HepG2 (cell line): ENCODE measurements around the gene DPYD. TPM values are rescaled to one million over a fixed set of nuclear protein-coding genes. Genes with fewer than 3 reads are reported as not detected.

Source experiments
- ATAC-seq: fragments of 200-7000 bp; cut with Tn5 transposase; 3 replicates; pipeline ENCODE4 v1.9.1; 2020; ENCODE audit warnings: mild to moderate bottlenecking, moderate library complexity
- BruUV-seq: library from RNA; stranded (reverse); fragments of 400-500 nt; replicated peaks from 2 replicates; lab custom pipeline; 2021; lab: Mats Ljungman, UMichigan
- CTCF ChIA-PET: fragments of 300-600 bp; formaldehyde crosslinking; extraction: SDS; loops from one replicate; lab custom pipeline; 2021; ENCODE audit warnings: low total read pairs, inconsistent platforms, low intra/inter-chr PET ratio; lab: Yijun Ruan, JAX
- POLR2A ChIA-PET: fragments of 350-600 bp; sonication (Branson Sonifier 250); formaldehyde crosslinking; loops from one replicate; lab custom pipeline; 2020; ENCODE audit warnings: antibody characterized with exemption, inconsistent platforms; lab: Yijun Ruan, JAX
- DNase-seq: peaks from one replicate; pipeline ENCODE4 v3.0.0-alpha.2; 2015; ENCODE audit warnings: low spot score
- FAIRE-seq: peaks from 3 replicates; lab custom pipeline; 2011; peaks lifted over from hg19 to GRCh38; lab: Jason Lieb, UNC
- H2AFZ ChIP-seq: one replicate; pipeline ENCODE4 v1.6.1; 2011; ENCODE audit warnings: low read length, inconsistent platforms
- H3K27ac ChIP-seq: fragments of 300-600 bp; 3 replicates; pipeline ENCODE4 v1.8.0; 2011; ENCODE audit warnings: mixed run types, mild to moderate bottlenecking, mixed read lengths, low read length, inconsistent platforms; ENCODE audit not compliant: insufficient read depth; ENCODE audit errors: extremely low read length
- H3K27me3 ChIP-seq, 2 experiments: fragments of 200-600 bp in 1 of 2; 2 replicates in 1 of 2; 3 replicates in 1 of 2; pipeline versions ENCODE4 v1.6.0 to v1.8.0; 2011; ENCODE audit warnings: low read length in 2 of 2, mild to moderate bottlenecking in 2 of 2, moderate library complexity in 2 of 2, inconsistent platforms in 1 of 2; ENCODE audit not compliant: insufficient read depth in 2 of 2, control insufficient read depth in 1 of 2
- H3K36me3 ChIP-seq, 2 experiments: fragments of 200-600 bp in 1 of 2; replicated peaks in 1 of 2; 2 replicates in 1 of 2; 3 replicates in 1 of 2; pipeline versions ENCODE4 v1.5.1 to v1.8.0; 2011; ENCODE audit warnings: low read length in 2 of 2, inconsistent platforms in 1 of 2; ENCODE audit not compliant: insufficient read depth in 2 of 2, control insufficient read depth in 1 of 2
- H3K4me1 ChIP-seq: 2 replicates; pipeline ENCODE4 v1.5.1; 2012; ENCODE audit warnings: low read length, inconsistent platforms; ENCODE audit not compliant: insufficient read depth
- H3K4me2 ChIP-seq: 2 replicates; pipeline ENCODE4 v1.6.0; 2011; ENCODE audit warnings: low read depth, low read length, inconsistent platforms
- H3K4me3 ChIP-seq, 3 experiments: fragments of 200-600 bp in 1 of 3; sonication (generic), shearing (Covaris generic) in 1 of 3; replicated peaks in 1 of 3; 2 replicates each; pipeline ENCODE4 v1.5.1; 2011 to 2016; ENCODE audit warnings: low read length in 3 of 3, inconsistent platforms in 2 of 3, low read depth in 2 of 3, mild to moderate bottlenecking in 2 of 3, control low read depth in 1 of 3, mixed read lengths in 1 of 3; ENCODE audit not compliant: insufficient read depth in 1 of 3
- H3K79me2 ChIP-seq: one replicate; pipeline ENCODE4 v1.6.1; 2011; ENCODE audit warnings: low read length, inconsistent platforms; ENCODE audit not compliant: insufficient read depth
- H3K9ac ChIP-seq: 2 replicates; pipeline ENCODE4 v1.6.0; 2011; ENCODE audit warnings: mild to moderate bottlenecking, low read depth, low read length, inconsistent platforms; ENCODE audit not compliant: insufficient read depth
- H3K9me3 ChIP-seq: 2 replicates; pipeline ENCODE4 v1.5.1; 2012; ENCODE audit warnings: mild to moderate bottlenecking, low read length
- H4K20me1 ChIP-seq: 2 replicates; pipeline ENCODE4 v1.6.0; 2011; ENCODE audit warnings: inconsistent platforms, mild to moderate bottlenecking, low read length, moderate library complexity; ENCODE audit not compliant: insufficient read depth
- CEBPG ChIP-seq: IDR thresholded peaks from 2 replicates; pipeline ENCODE4 v1.6.1; 2016
- HOXA7 ChIP-seq: sonication (generic); formaldehyde crosslinking; IDR thresholded peaks from 2 replicates; pipeline ENCODE4 v1.8.1; 2022; ENCODE audit warnings: mild to moderate bottlenecking, missing genetic modification reagents, moderate library complexity
- IRF1 ChIP-seq: sonication (generic); formaldehyde crosslinking; IDR thresholded peaks from 2 replicates; pipeline ENCODE4 v1.4.0; 2020; ENCODE audit warnings: low read depth, mild to moderate bottlenecking, missing genetic modification reagents
- NFRKB ChIP-seq: fragments of 450-650 bp; IDR thresholded peaks from 2 replicates; pipeline ENCODE4 v1.6.1; 2017
- SRF ChIP-seq: IDR thresholded peaks from 2 replicates; pipeline ENCODE4 v1.6.1; 2011; ENCODE audit warnings: mild to moderate bottlenecking, low read depth, low read length, moderate library complexity
- ZNF629 ChIP-seq: sonication (generic); formaldehyde crosslinking; conservative IDR thresholded peaks from 2 replicates; pipeline ENCODE4 v1.5.0; 2020; ENCODE audit warnings: missing genetic modification reagents
- ZNF724P ChIP-seq: sonication (generic); formaldehyde crosslinking; IDR thresholded peaks from 2 replicates; pipeline ENCODE4 v1.8.0; 2022; ENCODE audit warnings: missing genetic modification reagents, borderline replicate concordance
- ZNF772 ChIP-seq: sonication (generic); formaldehyde crosslinking; IDR thresholded peaks from 2 replicates; pipeline ENCODE4 v1.5.0; 2020; ENCODE audit warnings: mild to moderate bottlenecking, missing genetic modification reagents
- WGBS: methylation state at CpG from one replicate; pipeline ENCODE4 v1.1.6; 2017; ENCODE audit warnings: low lambda C conversion rate; 5-methylcytosine and 5-hydroxymethylcytosine counted together
- in situ Hi-C: cut with HindIII; loops from 2 replicates; pipeline ENCODE4 v1.10.0; 2017; ENCODE audit warnings: low pct_unique_long_range_greater_than_20kb; ENCODE audit not compliant: extremely low pct_ligation_motif_present
- intact Hi-C: fragments of 100-400 bp; cut with micrococcal nuclease; formaldehyde crosslinking; loops from one replicate; pipeline ENCODE4 v1.10.0; 2022; ENCODE audit not compliant: unreplicated experiment
- polyA plus RNA-seq, 8 experiments: library from polyadenylated mRNA; depleted of rRNA in 3 of 8; stranded (reverse) in 7 of 8; unstranded in 1 of 8; fragments of >200 nt; fragmentation: Illumina TruSeq in 4 of 8; extraction: Trizol in 4 of 8; gene quantifications; 2 replicates each; pipeline versions ENCODE4 v1.2.1 to v1.2.3, GENCODE V29; 2011 to 2016; ENCODE audit warnings: low read depth in 4 of 8, missing spikeins in 1 of 8, mixed read lengths in 1 of 8; ENCODE audit not compliant: insufficient read depth in 1 of 8
- total RNA-seq, 5 experiments: library from RNA; depleted of rRNA; stranded (reverse); fragments of >200 nt; fragmentation: Illumina TruSeq; extraction: Trizol; gene quantifications; 2 replicates each; pipeline ENCODE4 v1.2.3, GENCODE V29; 2016; ENCODE audit warnings: low read depth in 1 of 5
- TF ChIP-seq, protein P1 (sequence below): IDR thresholded peaks from 2 replicates; pipeline ENCODE4 v1.6.1; 2016; ENCODE audit warnings: missing compliant biosample characterization, missing genetic modification reagents, borderline replicate concordance
- TF ChIP-seq, protein P2 (sequence below): sonication (generic); formaldehyde crosslinking; IDR thresholded peaks from 2 replicates; pipeline ENCODE4 v1.4.0; 2020; ENCODE audit warnings: missing genetic modification reagents

DPYD gene
- total and polyA plus RNA-seq, 2 of the 13 experiments (the other 11 are each of a cell fraction or from before 2014, with no cell fraction given), result 1.3 to 3.4 TPM

- no peak overlapping the region for H2AFZ ChIP-seq
- no peak for TF ChIP-seq ZNF772 (CRISPR knock-in tag)
- TF ChIP-seq HOXA7 (CRISPR knock-in tag), result no peak
- POLR2A ChIA-PET, result no interaction called here
- H4K20me1 ChIP-seq, result no peaks in the 10 kb centered on the region
- intact Hi-C loops, result no loop called here
- no peak for FAIRE-seq
- H3K4me1 ChIP-seq, result no peaks in the 10 kb centered on the region
- H3K27me3 ChIP-seq, result no peaks in the 10 kb centered on the region
- H3K9ac ChIP-seq, result no peak overlapping the region
- ATAC-seq, result no peak
- CTCF ChIA-PET, result no interaction called here
- in situ Hi-C loops, result no loop called here
- H3K36me3 ChIP-seq, result no peaks in the 10 kb centered on the region
- no peaks in the 10 kb centered on the region for H3K9me3 ChIP-seq
- no peak overlapping the region for H3K27ac ChIP-seq
- no peak overlapping the region for H3K4me3 ChIP-seq
- H3K79me2 ChIP-seq, result no peaks in the 10 kb centered on the region
- H3K4me2 ChIP-seq, result no peak overlapping the region
- no TSS peak for BruUV-seq
- no peak for DNase-seq
- WGBS, result 15% methylated on average over 1 of the region's 1 CpG
Measured at GRCh38 chr1:97761637-97762036, 159.2 kb downstream of the DPYD start.

GRCh38 chr1:97759078-97759477 lies 161.8 kb downstream of the DPYD start:
- Histone ChIP-seq H3K27me3 (no peaks in the 10 kb centered on the region; a peak in 1 of 5 replicates), H3K4me2 (no peak overlapping the region), H3K36me3 (no peaks in the 10 kb centered on the region), H4K20me1 (no peaks in the 10 kb centered on the region), H3K9me3 (no peaks in the 10 kb centered on the region), H3K4me3 (no peak overlapping the region), H3K27ac (no peak overlapping the region), H3K9ac (no peak overlapping the region), H3K4me1 (no peaks in the 10 kb centered on the region), H3K79me2 (no peaks in the 10 kb centered on the region), H2AFZ (no peak overlapping the region)
- in situ Hi-C loops (no loop called here), intact Hi-C loops (no loop called here)
- BruUV-seq, result no TSS peak
- DNase-seq (no peak), ATAC-seq (no peak), FAIRE-seq (no peak)
- TF ChIP-seq NFRKB (no peak), IRF1 (CRISPR knock-in tag) (no peak), ZNF724P (no peak), SRF (no peak), CEBPG (CRISPR knock-in tag) (no peak), ZNF629 (CRISPR knock-in tag) (no peak)
- TF ChIP-seq, protein P1, sequence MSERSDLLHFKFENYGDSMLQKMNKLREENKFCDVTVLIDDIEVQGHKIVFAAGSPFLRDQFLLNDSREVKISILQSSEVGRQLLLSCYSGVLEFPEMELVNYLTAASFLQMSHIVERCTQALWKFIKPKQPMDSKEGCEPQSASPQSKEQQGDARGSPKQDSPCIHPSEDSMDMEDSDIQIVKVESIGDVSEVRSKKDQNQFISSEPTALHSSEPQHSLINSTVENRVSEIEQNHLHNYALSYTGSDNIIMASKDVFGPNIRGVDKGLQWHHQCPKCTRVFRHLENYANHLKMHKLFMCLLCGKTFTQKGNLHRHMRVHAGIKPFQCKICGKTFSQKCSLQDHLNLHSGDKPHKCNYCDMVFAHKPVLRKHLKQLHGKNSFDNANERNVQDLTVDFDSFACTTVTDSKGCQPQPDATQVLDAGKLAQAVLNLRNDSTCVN, result no peak
- TF ChIP-seq, protein P2, sequence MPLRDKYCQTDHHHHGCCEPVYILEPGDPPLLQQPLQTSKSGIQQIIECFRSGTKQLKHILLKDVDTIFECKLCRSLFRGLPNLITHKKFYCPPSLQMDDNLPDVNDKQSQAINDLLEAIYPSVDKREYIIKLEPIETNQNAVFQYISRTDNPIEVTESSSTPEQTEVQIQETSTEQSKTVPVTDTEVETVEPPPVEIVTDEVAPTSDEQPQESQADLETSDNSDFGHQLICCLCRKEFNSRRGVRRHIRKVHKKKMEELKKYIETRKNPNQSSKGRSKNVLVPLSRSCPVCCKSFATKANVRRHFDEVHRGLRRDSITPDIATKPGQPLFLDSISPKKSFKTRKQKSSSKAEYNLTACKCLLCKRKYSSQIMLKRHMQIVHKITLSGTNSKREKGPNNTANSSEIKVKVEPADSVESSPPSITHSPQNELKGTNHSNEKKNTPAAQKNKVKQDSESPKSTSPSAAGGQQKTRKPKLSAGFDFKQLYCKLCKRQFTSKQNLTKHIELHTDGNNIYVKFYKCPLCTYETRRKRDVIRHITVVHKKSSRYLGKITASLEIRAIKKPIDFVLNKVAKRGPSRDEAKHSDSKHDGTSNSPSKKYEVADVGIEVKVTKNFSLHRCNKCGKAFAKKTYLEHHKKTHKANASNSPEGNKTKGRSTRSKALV (CRISPR knock-in tag), result no peak
- ChIA-PET POLR2A (no interaction called here), CTCF (no interaction called here)
- WGBS, result 49% methylated on average over 2 of the region's 2 CpGs
